ENCODE measurements around the gene CALHM1.

Gene CALHM1

GRCh38 chr10:103431902-103432301 lies 26.8 kb downstream of the CALHM1 start:
- no peak overlapping the region for H2BK120ac ChIP-seq (ENCODE audit: low read depth, low read length)
- no peak overlapping the region for H3K4ac ChIP-seq (ENCODE audit: low read depth, low read length)
- H2AK5ac ChIP-seq (ENCODE audit: low read length) = no peak overlapping the region
- no CpG with 5 or more reads among the region's 8 CpGs for WGBS (ENCODE audit: extremely low coverage, insufficient coverage, low lambda C conversion rate)
- no peaks in the 10 kb centered on the region for H3K27me3 ChIP-seq (ENCODE audit: insufficient read depth, low read length, poor library complexity)
- no peak overlapping the region for H4K5ac ChIP-seq (ENCODE audit: low read length)
- no peak overlapping the region for H2BK5ac ChIP-seq (ENCODE audit: low read length)
- no peak for DNase-seq
- no peaks in the 10 kb centered on the region for H3K79me2 ChIP-seq (ENCODE audit: control insufficient read depth, insufficient read depth, low read length)
- H3K36me3 ChIP-seq (ENCODE audit: control insufficient read depth, insufficient read depth, low read length) = peaks cover 24% of the 10 kb centered on the region
- no peak overlapping the region for H2BK15ac ChIP-seq (replicated peaks; ENCODE audit: low read depth)
- no peak overlapping the region for H3K27ac ChIP-seq (ENCODE audit: low read depth, low read length)
- H3K4me3 ChIP-seq (ENCODE audit: low read length) = no peak overlapping the region
- H3K4me1 ChIP-seq (ENCODE audit: control insufficient read depth, low read depth, low read length) = no peaks in the 10 kb centered on the region
- H3K9ac ChIP-seq (ENCODE audit: low read length) = no peak overlapping the region
- no peaks in the 10 kb centered on the region for H3K79me1 ChIP-seq (ENCODE audit: low read length)
- H4K8ac ChIP-seq (ENCODE audit: low read depth, low read length) = no peak overlapping the region
- no peak overlapping the region for H3K4me2 ChIP-seq (ENCODE audit: low read length)
- no peak overlapping the region for H3K23ac ChIP-seq (ENCODE audit: low read length)
- H3K18ac ChIP-seq (ENCODE audit: low read length) = no peak overlapping the region
- H3K56ac ChIP-seq (ENCODE audit: low read length) = no peak overlapping the region

- no peaks in the 10 kb centered on the region for H3K79me1 ChIP-seq (ENCODE audit: low read length)
- no peak overlapping the region for H3K4me3 ChIP-seq (ENCODE audit: low read length)
- H3K79me2 ChIP-seq (ENCODE audit: control insufficient read depth, insufficient read depth, low read length) = peaks cover 2% of the 10 kb centered on the region
- peaks cover 21% of the 10 kb centered on the region for H3K36me3 ChIP-seq (ENCODE audit: control insufficient read depth, insufficient read depth, low read length)
- H3K9ac ChIP-seq (ENCODE audit: low read length) = no peak overlapping the region
- H4K5ac ChIP-seq (ENCODE audit: low read length) = no peak overlapping the region
- H3K4ac ChIP-seq (ENCODE audit: low read depth, low read length) = no peak overlapping the region
- no peak overlapping the region for H4K8ac ChIP-seq (ENCODE audit: low read depth, low read length)
- no peak overlapping the region for H2BK120ac ChIP-seq (ENCODE audit: low read depth, low read length)
- no peaks in the 10 kb centered on the region for H3K27me3 ChIP-seq (ENCODE audit: insufficient read depth, low read length, poor library complexity)
- no peak overlapping the region for H3K18ac ChIP-seq (ENCODE audit: low read length)
- H3K27ac ChIP-seq (ENCODE audit: low read depth, low read length) = no peak overlapping the region
- no peak overlapping the region for H2BK15ac ChIP-seq (replicated peaks; ENCODE audit: low read depth)
- no peak overlapping the region for H3K4me2 ChIP-seq (ENCODE audit: low read length)
- no peak overlapping the region for H2AK5ac ChIP-seq (ENCODE audit: low read length)
- no peaks in the 10 kb centered on the region for H3K4me1 ChIP-seq (ENCODE audit: control insufficient read depth, low read depth, low read length)
- no peak overlapping the region for H2BK5ac ChIP-seq (ENCODE audit: low read length)
- H3K23ac ChIP-seq (ENCODE audit: low read length) = no peak overlapping the region
- DNase-seq = no peak
- no peak overlapping the region for H3K56ac ChIP-seq (ENCODE audit: low read length)
- WGBS (ENCODE audit: extremely low coverage, insufficient coverage, low lambda C conversion rate) = no CpG with 5 or more reads among the region's 5 CpGs
These were observed 29.1 kb downstream of the CALHM1 start for GRCh38 chr10:103429647-103430046.

GRCh38 chr10:103428989-103429643 lies 29.6 kb downstream of the CALHM1 start:
- Histone ChIP-seq H4K5ac (ENCODE audit: low read length) (no peak overlapping the region), H3K4ac (ENCODE audit: low read depth, low read length) (no peak overlapping the region), H3K56ac (ENCODE audit: low read length) (no peak overlapping the region), H3K36me3 (ENCODE audit: control insufficient read depth, insufficient read depth, low read length) (peaks cover 20% of the 10 kb centered on the region), H3K4me1 (ENCODE audit: control insufficient read depth, low read depth, low read length) (no peaks in the 10 kb centered on the region), H3K18ac (ENCODE audit: low read length) (no peak overlapping the region), H3K23ac (ENCODE audit: low read length) (no peak overlapping the region), H2BK5ac (ENCODE audit: low read length) (no peak overlapping the region), H3K79me2 (ENCODE audit: control insufficient read depth, insufficient read depth, low read length) (peaks cover 2% of the 10 kb centered on the region), H3K79me1 (ENCODE audit: low read length) (no peaks in the 10 kb centered on the region), H2BK15ac (replicated peaks; ENCODE audit: low read depth) (no peak overlapping the region), H2AK5ac (ENCODE audit: low read length) (no peak overlapping the region), H4K8ac (ENCODE audit: low read depth, low read length) (no peak overlapping the region), H3K27ac (ENCODE audit: low read depth, low read length) (no peak overlapping the region), H3K4me2 (ENCODE audit: low read length) (no peak overlapping the region), H3K9ac (ENCODE audit: low read length) (no peak overlapping the region), H2BK120ac (ENCODE audit: low read depth, low read length) (no peak overlapping the region), H3K4me3 (ENCODE audit: low read length) (no peak overlapping the region), H3K27me3 (ENCODE audit: insufficient read depth, low read length, poor library complexity) (no peaks in the 10 kb centered on the region)
- DNase-seq = no peak
- WGBS (ENCODE audit: extremely low coverage, insufficient coverage, low lambda C conversion rate) = no CpG with 5 or more reads among the region's 5 CpGs

- Histone ChIP-seq H3K9ac (ENCODE audit: low read length) (no peak overlapping the region), H3K79me2 (ENCODE audit: control insufficient read depth, insufficient read depth, low read length) (peaks cover 2% of the 10 kb centered on the region), H3K56ac (ENCODE audit: low read length) (no peak overlapping the region), H3K4me3 (ENCODE audit: low read length) (no peak overlapping the region), H2BK120ac (ENCODE audit: low read depth, low read length) (no peak overlapping the region), H3K23ac (ENCODE audit: low read length) (no peak overlapping the region), H2BK15ac (replicated peaks; ENCODE audit: low read depth) (no peak overlapping the region), H2AK5ac (ENCODE audit: low read length) (no peak overlapping the region), H3K36me3 (ENCODE audit: control insufficient read depth, insufficient read depth, low read length) (peaks cover 26% of the 10 kb centered on the region), H3K4me1 (ENCODE audit: control insufficient read depth, low read depth, low read length) (no peaks in the 10 kb centered on the region), H3K4me2 (ENCODE audit: low read length) (no peak overlapping the region), H3K79me1 (ENCODE audit: low read length) (no peaks in the 10 kb centered on the region), H3K18ac (ENCODE audit: low read length) (no peak overlapping the region), H3K27ac (ENCODE audit: low read depth, low read length) (no peak overlapping the region), H3K27me3 (ENCODE audit: insufficient read depth, low read length, poor library complexity) (no peaks in the 10 kb centered on the region), H4K5ac (ENCODE audit: low read length) (no peak overlapping the region), H3K4ac (ENCODE audit: low read depth, low read length) (no peak overlapping the region), H4K8ac (ENCODE audit: low read depth, low read length) (no peak overlapping the region), H2BK5ac (ENCODE audit: low read length) (no peak overlapping the region)
- WGBS (ENCODE audit: extremely low coverage, insufficient coverage, low lambda C conversion rate) = no CpG with 5 or more reads among the region's 9 CpGs
- DNase-seq = no peak
These were observed 30.8 kb downstream of the CALHM1 start for GRCh38 chr10:103427866-103428265.

GRCh38 chr10:103423748-103424147 lies 35.0 kb downstream of the CALHM1 start:
- Histone ChIP-seq H2AK5ac (ENCODE audit: low read length) (no peak overlapping the region), H3K9ac (ENCODE audit: low read length) (no peak overlapping the region), H3K4ac (ENCODE audit: low read depth, low read length) (no peak overlapping the region), H3K4me2 (ENCODE audit: low read length) (no peak overlapping the region), H2BK15ac (replicated peaks; ENCODE audit: low read depth) (no peak overlapping the region), H4K8ac (ENCODE audit: low read depth, low read length) (no peak overlapping the region), H3K27ac (ENCODE audit: low read depth, low read length) (no peak overlapping the region), H3K18ac (ENCODE audit: low read length) (no peak overlapping the region), H2BK5ac (ENCODE audit: low read length) (no peak overlapping the region), H2BK120ac (ENCODE audit: low read depth, low read length) (no peak overlapping the region), H3K27me3 (ENCODE audit: insufficient read depth, low read length, poor library complexity) (no peaks in the 10 kb centered on the region), H3K4me3 (ENCODE audit: low read length) (no peak overlapping the region), H3K56ac (ENCODE audit: low read length) (no peak overlapping the region), H3K23ac (ENCODE audit: low read length) (no peak overlapping the region), H4K5ac (ENCODE audit: low read length) (no peak overlapping the region), H3K79me1 (ENCODE audit: low read length) (no peaks in the 10 kb centered on the region), H3K79me2 (ENCODE audit: control insufficient read depth, insufficient read depth, low read length) (peaks cover 2% of the 10 kb centered on the region), H3K4me1 (ENCODE audit: control insufficient read depth, low read depth, low read length) (no peaks in the 10 kb centered on the region), H3K36me3 (ENCODE audit: control insufficient read depth, insufficient read depth, low read length) (peaks cover 37% of the 10 kb centered on the region)
- WGBS (ENCODE audit: extremely low coverage, insufficient coverage, low lambda C conversion rate) = no CpG with 5 or more reads among the region's 5 CpGs
- DNase-seq = no peak

GRCh38 chr10:103419101-103419500 lies 39.6 kb downstream of the CALHM1 start:
- H3K79me1 ChIP-seq (ENCODE audit: low read length) = no peaks in the 10 kb centered on the region
- no peak overlapping the region for H4K5ac ChIP-seq (ENCODE audit: low read length)
- H3K4ac ChIP-seq (ENCODE audit: low read depth, low read length) = no peak overlapping the region
- no peaks in the 10 kb centered on the region for H3K27me3 ChIP-seq (ENCODE audit: insufficient read depth, low read length, poor library complexity)
- no peak overlapping the region for H2BK5ac ChIP-seq (ENCODE audit: low read length)
- H2AK5ac ChIP-seq (ENCODE audit: low read length) = no peak overlapping the region
- DNase-seq = no peak
- H3K36me3 ChIP-seq (ENCODE audit: control insufficient read depth, insufficient read depth, low read length) = peaks cover 52% of the 10 kb centered on the region
- H3K4me3 ChIP-seq (ENCODE audit: low read length) = no peak overlapping the region
- no peak overlapping the region for H2BK15ac ChIP-seq (replicated peaks; ENCODE audit: low read depth)
- WGBS (ENCODE audit: extremely low coverage, insufficient coverage, low lambda C conversion rate) = no CpG with 5 or more reads among the region's 4 CpGs
- no peak overlapping the region for H4K8ac ChIP-seq (ENCODE audit: low read depth, low read length)
- H3K18ac ChIP-seq (ENCODE audit: low read length) = no peak overlapping the region
- no peak overlapping the region for H3K9ac ChIP-seq (ENCODE audit: low read length)
- no peak overlapping the region for H3K27ac ChIP-seq (ENCODE audit: low read depth, low read length)
- no peak overlapping the region for H3K4me2 ChIP-seq (ENCODE audit: low read length)
- no peak overlapping the region for H2BK120ac ChIP-seq (ENCODE audit: low read depth, low read length)
- no peaks in the 10 kb centered on the region for H3K79me2 ChIP-seq (ENCODE audit: control insufficient read depth, insufficient read depth, low read length)
- H3K4me1 ChIP-seq (ENCODE audit: control insufficient read depth, low read depth, low read length) = no peaks in the 10 kb centered on the region
- no peak overlapping the region for H3K56ac ChIP-seq (ENCODE audit: low read length)
- no peak overlapping the region for H3K23ac ChIP-seq (ENCODE audit: low read length)

Measured in mesendoderm (in vitro differentiated cells).